Stimulated activated CD4-positive, alpha-beta T cell treated with anti-CD3 and anti-CD28 coated beads, Interleukin-1b, Interleukin-23, amount 100 ng/mL, for 48 hours (primary cell): ENCODE results near the gene ANO1.

Experiments used
- DNase-seq: peaks from one replicate; pipeline ENCODE4 v3.0.0-alpha.2; 2020

Gene ANO1

GRCh38 chr11:70142221-70142875 lies 64.2 kb downstream of the ANO1 start:
- no peak for DNase-seq

GRCh38 chr11:70144262-70144661 lies 66.1 kb downstream of the ANO1 start:
- DNase-seq: no peak

GRCh38 chr11:70145071-70145470 lies 67.0 kb downstream of the ANO1 start:
- DNase-seq: no peak

- no peak for DNase-seq
Observed at GRCh38 chr11:70145841-70146240, 67.7 kb downstream of the ANO1 start.

GRCh38 chr11:70146299-70146698 lies 68.2 kb downstream of the ANO1 start:
- no peak for DNase-seq

- DNase-seq: no peak
Observed at GRCh38 chr11:70146895-70147520, 68.9 kb downstream of the ANO1 start.

GRCh38 chr11:70147668-70148067 lies 69.6 kb downstream of the ANO1 start:
- no peak for DNase-seq

- DNase-seq: no peak
Observed at GRCh38 chr11:70151671-70152070, 73.6 kb downstream of the ANO1 start.

- DNase-seq: no peak
Observed at GRCh38 chr11:70153133-70153727, 75.1 kb downstream of the ANO1 start.

- no peak for DNase-seq
Observed at GRCh38 chr11:70155386-70155785, 77.3 kb downstream of the ANO1 start.

GRCh38 chr11:70156291-70157037 lies 78.3 kb downstream of the ANO1 start:
- DNase-seq: no peak

GRCh38 chr11:70158201-70158600 lies 80.1 kb downstream of the ANO1 start:
- no peak for DNase-seq

GRCh38 chr11:70158757-70159389 lies 80.8 kb downstream of the ANO1 start:
- no peak for DNase-seq

- DNase-seq: no peak
Observed at GRCh38 chr11:70159627-70160570, 81.8 kb downstream of the ANO1 start.

- no peak for DNase-seq
Observed at GRCh38 chr11:70161043-70161625, 83.0 kb downstream of the ANO1 start.

GRCh38 chr11:70164705-70165104 lies 86.6 kb downstream of the ANO1 start:
- no peak for DNase-seq

- no peak for DNase-seq
Observed at GRCh38 chr11:70167120-70167519, 89.0 kb downstream of the ANO1 start.

- no peak for DNase-seq
Observed at GRCh38 chr11:70167723-70168404, 89.7 kb downstream of the ANO1 start.

- no peak for DNase-seq
Observed at GRCh38 chr11:70168405-70168754, 90.3 kb downstream of the ANO1 start.

GRCh38 chr11:70169127-70169526 lies 91.0 kb downstream of the ANO1 start:
- DNase-seq: no peak

GRCh38 chr11:70169632-70170031 lies 91.5 kb downstream of the ANO1 start:
- DNase-seq: no peak
